ENCODE results near the gene NEK9. TPM values are rescaled to one million over a fixed set of nuclear protein-coding genes. Genes with fewer than 3 reads are reported as not detected.
A peak's percentile ranks its signal among the peaks of the same experiment; 100 is the strongest.

Gene NEK9
- total and polyA plus RNA-seq, 2 donors (not counting 3 experiments of a cell fraction or from before 2014, with no cell fraction given) = 22.1 to 65.1 TPM

DNA sequence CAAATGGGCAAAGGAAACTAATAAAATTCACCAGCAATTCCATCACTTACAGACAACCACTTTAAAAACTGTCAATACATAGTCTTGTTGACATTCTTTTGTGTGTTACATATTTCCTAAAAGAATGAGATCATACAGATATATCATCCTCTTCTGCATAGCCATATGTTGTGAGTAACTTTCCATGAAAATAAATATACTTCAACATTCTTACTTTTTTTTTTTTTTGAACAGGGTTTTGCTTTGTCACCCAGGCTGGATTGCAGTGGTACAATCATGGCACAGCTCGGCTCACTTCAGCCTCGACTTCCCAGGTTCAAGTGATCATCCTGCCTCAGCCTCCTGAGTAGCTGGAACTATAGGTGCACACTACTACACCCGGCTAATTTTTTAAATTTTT lies 36.5 kb downstream of the NEK9 start:
- no peak for FAIRE-seq
- H3K36me3 ChIP-seq (ENCODE audit: control insufficient read depth in 2 of 2, extremely low read depth in 1 of 2, insufficient read depth in 2 of 2, low read length in 2 of 2) = peaks cover 6 to 12% of the 10 kb centered on the region in 2 experiments

GRCh38 chr14:75088566-75089373 lies 38.1 kb downstream of the NEK9 start:
- intact Hi-C loops (cut with micrococcal nuclease) = loop anchor here (1.0 kb wide), 3 partner anchors 142 to 227 kb away; no protein-coding TSS in a partner anchor
- dilution Hi-C loops (cut with MboI; ENCODE audit: extremely low pct_ligation_motif_present, low sequenced_read_pairs) = no loop called here
- POLR2A ChIA-PET = interaction anchor here (1.0 to 1.7 kb wide), 2 partner anchors 147 to 150 kb away, joined by 3 to 6 read pairs; no protein-coding TSS in a partner anchor

More for the DNA sequence above, 36.5 kb downstream of the NEK9 start:
- dilution Hi-C loops (cut with MboI; ENCODE audit: extremely low pct_ligation_motif_present, low sequenced_read_pairs) = no loop called here
- no peaks in the 10 kb centered on the region for H3K27me3 ChIP-seq (ENCODE audit: control insufficient read depth in 2 of 2, insufficient read depth in 2 of 2, low read length in 2 of 2)
- H3K4me2 ChIP-seq (ENCODE audit: insufficient read depth, low read length) = no peak overlapping the region
- H3K4me3 ChIP-seq (replicated peaks in 1 of 3; ENCODE audit: insufficient read depth in 1 of 3, low read depth in 1 of 3, low read length in 3 of 3) = no peak overlapping the region
- H3K9me1 ChIP-seq (replicated peaks; ENCODE audit: control insufficient read depth, extremely low read depth, insufficient read depth, low read length) = no peaks in the 10 kb centered on the region
- H4K20me1 ChIP-seq (replicated peaks; ENCODE audit: control insufficient read depth, extremely low read depth, insufficient read depth, low read length) = no peaks in the 10 kb centered on the region
- TF ChIP-seq FOS (IDR thresholded peaks at IDR 0.05; ENCODE audit: borderline replicate concordance, insufficient read depth, low read length) (peak; percentile 31), POLR2A (IDR thresholded peaks at IDR 0.05; ENCODE audit: low read depth, low read length) (no peak)
- H3K79me2 ChIP-seq (ENCODE audit: control insufficient read depth, insufficient read depth, low read length) = no peaks in the 10 kb centered on the region
- H3K9ac ChIP-seq (replicated peaks; ENCODE audit: extremely low read depth, insufficient read depth, low read length) = no peak overlapping the region
- peaks cover 4% of the 10 kb centered on the region for H3K4me1 ChIP-seq (ENCODE audit: control insufficient read depth, extremely low read depth, insufficient read depth, low read length)
- POLR2A ChIA-PET = no interaction called here
- H2AFZ ChIP-seq (ENCODE audit: low read depth, low read length) = no peak overlapping the region
- H3K27ac ChIP-seq (ENCODE audit: insufficient read depth, low read depth, low read length) = peak overlapping the region; percentile 41
- no peaks in the 10 kb centered on the region for H3K9me3 ChIP-seq (replicated peaks; ENCODE audit: control insufficient read depth, insufficient read depth, low read length)
- no TSS peak for BruUV-seq (replicated peaks)
- peak; percentile 33 for DNase-seq (ENCODE audit: low read depth, low spot score)
- CTCF ChIA-PET = interaction anchor here (0.8 to 6.2 kb wide), 6 partner anchors 13 to 228 kb away, joined by 3 to 109 read pairs (median 28); no protein-coding TSS in a partner anchor
- intact Hi-C loops (cut with micrococcal nuclease) = no loop called here

More at GRCh38 chr14:75088566-75089373, 38.1 kb downstream of the NEK9 start:
- no peaks in the 10 kb centered on the region for H4K20me1 ChIP-seq (replicated peaks; ENCODE audit: control insufficient read depth, extremely low read depth, insufficient read depth, low read length)
- H3K9ac ChIP-seq (replicated peaks; ENCODE audit: extremely low read depth, insufficient read depth, low read length) = no peak overlapping the region
- no peaks in the 10 kb centered on the region for H3K79me2 ChIP-seq (ENCODE audit: control insufficient read depth, insufficient read depth, low read length)
- H3K9me1 ChIP-seq (replicated peaks; ENCODE audit: control insufficient read depth, extremely low read depth, insufficient read depth, low read length) = no peaks in the 10 kb centered on the region
- H3K4me3 ChIP-seq (replicated peaks in 1 of 3; ENCODE audit: insufficient read depth in 1 of 3, low read depth in 1 of 3, low read length in 3 of 3) = no peak overlapping the region
- no peak overlapping the region for H3K27ac ChIP-seq (ENCODE audit: insufficient read depth, low read depth, low read length)
- CTCF ChIA-PET = interaction anchor here (0.6 to 6.2 kb wide), 51 partner anchors 9 to 480 kb away, joined by 3 to 109 read pairs (median 5); partner anchors contain the start of genes ACYP1, PGF, PROX2 and RPS6KL1
- peaks cover 4% of the 10 kb centered on the region for H3K4me1 ChIP-seq (ENCODE audit: control insufficient read depth, extremely low read depth, insufficient read depth, low read length)
- TF ChIP-seq, protein P1, sequence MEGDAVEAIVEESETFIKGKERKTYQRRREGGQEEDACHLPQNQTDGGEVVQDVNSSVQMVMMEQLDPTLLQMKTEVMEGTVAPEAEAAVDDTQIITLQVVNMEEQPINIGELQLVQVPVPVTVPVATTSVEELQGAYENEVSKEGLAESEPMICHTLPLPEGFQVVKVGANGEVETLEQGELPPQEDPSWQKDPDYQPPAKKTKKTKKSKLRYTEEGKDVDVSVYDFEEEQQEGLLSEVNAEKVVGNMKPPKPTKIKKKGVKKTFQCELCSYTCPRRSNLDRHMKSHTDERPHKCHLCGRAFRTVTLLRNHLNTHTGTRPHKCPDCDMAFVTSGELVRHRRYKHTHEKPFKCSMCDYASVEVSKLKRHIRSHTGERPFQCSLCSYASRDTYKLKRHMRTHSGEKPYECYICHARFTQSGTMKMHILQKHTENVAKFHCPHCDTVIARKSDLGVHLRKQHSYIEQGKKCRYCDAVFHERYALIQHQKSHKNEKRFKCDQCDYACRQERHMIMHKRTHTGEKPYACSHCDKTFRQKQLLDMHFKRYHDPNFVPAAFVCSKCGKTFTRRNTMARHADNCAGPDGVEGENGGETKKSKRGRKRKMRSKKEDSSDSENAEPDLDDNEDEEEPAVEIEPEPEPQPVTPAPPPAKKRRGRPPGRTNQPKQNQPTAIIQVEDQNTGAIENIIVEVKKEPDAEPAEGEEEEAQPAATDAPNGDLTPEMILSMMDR (IDR thresholded peaks at IDR 0.05; ENCODE audit: extremely low read depth in 1 of 2, insufficient read depth in 1 of 2, low read depth in 1 of 2, low read length in 2 of 2) = peak; percentile 62 to 74
- no peak for TF ChIP-seq FOS (IDR thresholded peaks at IDR 0.05; ENCODE audit: borderline replicate concordance, insufficient read depth, low read length)
- H2AFZ ChIP-seq (ENCODE audit: low read depth, low read length) = no peak overlapping the region
- H3K27me3 ChIP-seq (ENCODE audit: control insufficient read depth in 2 of 2, insufficient read depth in 2 of 2, low read length in 2 of 2) = no peaks in the 10 kb centered on the region
- no peaks in the 10 kb centered on the region for H3K9me3 ChIP-seq (replicated peaks; ENCODE audit: control insufficient read depth, insufficient read depth, low read length)
- no TSS peak for BruUV-seq (replicated peaks)
- peaks cover 10 to 19% of the 10 kb centered on the region in 2 experiments for H3K36me3 ChIP-seq (ENCODE audit: control insufficient read depth in 2 of 2, extremely low read depth in 1 of 2, insufficient read depth in 2 of 2, low read length in 2 of 2)
- FAIRE-seq (peak; percentile 86), DNase-seq (ENCODE audit: low read depth, low spot score) (peak; percentile 70)
- H3K4me2 ChIP-seq (ENCODE audit: insufficient read depth, low read length) = no peak overlapping the region
